GM12878 (cell line): ENCODE data around the gene FADS1. TPM values are rescaled to one million over a fixed set of nuclear protein-coding genes. Genes with fewer than 3 reads are reported as not detected.

Source experiments
- ATAC-seq: fragments of 200-7000 bp; cut with Tn5 transposase; 3 replicates; pipeline ENCODE4 v1.9.1; 2020; ENCODE audit warnings: mild to moderate bottlenecking, moderate library complexity
- BruUV-seq: library from RNA; stranded (reverse); fragments of 400-500 nt; replicated peaks from 2 replicates; lab custom pipeline; 2021; lab: Mats Ljungman, UMichigan
- CTCF ChIA-PET: fragments of 300-600 bp; sonication (Branson Sonifier 250); formaldehyde crosslinking; extraction: SDS; loops from one replicate; lab custom pipeline; 2021; ENCODE audit warnings: inconsistent platforms; lab: Yijun Ruan, JAX
- POLR2A ChIA-PET: fragments of 350-600 bp; formaldehyde crosslinking; extraction: SDS; loops from one replicate; lab custom pipeline; 2021; ENCODE audit warnings: inconsistent platforms; lab: Charles Lee
- RAD21 ChIA-PET: fragments of 300-600 bp; sonication (Branson Sonifier 250); formaldehyde crosslinking; loops from one replicate; lab custom pipeline; 2023; ENCODE audit warnings: antibody characterized with exemption; ENCODE audit not compliant: unreplicated experiment; lab: Charles Lee
- SMC1A ChIA-PET: fragments of 300-600 bp; sonication (Branson Sonifier 250); formaldehyde crosslinking; loops from one replicate; lab custom pipeline; 2023; ENCODE audit not compliant: unreplicated experiment, uncharacterized antibody; lab: Charles Lee
- DNase-seq: peaks from one replicate; pipeline ENCODE4 v3.0.0-alpha.2; 2011; ENCODE audit warnings: low read depth, low spot score
- FAIRE-seq: peaks from 3 replicates; lab custom pipeline; 2011; peaks lifted over from hg19 to GRCh38; lab: Jason Lieb, UNC
- H2AFZ ChIP-seq: 2 replicates; pipeline ENCODE4 v1.6.0; 2011; ENCODE audit warnings: low read depth, low read length, control low read depth; ENCODE audit not compliant: control insufficient read depth
- H3K27ac ChIP-seq: 2 replicates; pipeline ENCODE4 v1.5.1; 2011; ENCODE audit warnings: control low read depth; ENCODE audit not compliant: control insufficient read depth, insufficient read depth
- H3K27me3 ChIP-seq, 2 experiments: replicated peaks in 1 of 2; 2 replicates each; pipeline versions ENCODE4 v1.6.0 to v1.6.1; 2011; ENCODE audit warnings: low read length in 1 of 2; ENCODE audit not compliant: control insufficient read depth in 2 of 2, insufficient read depth in 2 of 2
- H3K36me3 ChIP-seq, 2 experiments: 2 replicates each; pipeline ENCODE4 v1.5.1; 2011; ENCODE audit warnings: low read length in 1 of 2; ENCODE audit not compliant: control insufficient read depth in 2 of 2, insufficient read depth in 2 of 2
- H3K4me1 ChIP-seq: 2 replicates; pipeline ENCODE4 v1.6.1; 2011; ENCODE audit warnings: mild to moderate bottlenecking, low read length, moderate library complexity, mixed read lengths; ENCODE audit not compliant: control insufficient read depth, insufficient read depth
- H3K4me2 ChIP-seq: 2 replicates; pipeline ENCODE4 v1.6.0; 2011; ENCODE audit warnings: control low read depth; ENCODE audit not compliant: control insufficient read depth, insufficient read depth
- H3K4me3 ChIP-seq: fragments of 200-600 bp; sonication (generic); 2 replicates; pipeline ENCODE4 v1.5.1; 2016
- H3K79me2 ChIP-seq: 2 replicates; pipeline ENCODE4 v1.6.0; 2011; ENCODE audit warnings: low read length; ENCODE audit not compliant: control insufficient read depth, insufficient read depth
- H3K9ac ChIP-seq: 2 replicates; pipeline ENCODE4 v1.8.0; 2011; ENCODE audit warnings: low read length, control low read depth, mixed read lengths; ENCODE audit not compliant: control insufficient read depth, insufficient read depth
- H3K9me3 ChIP-seq: replicated peaks from 3 replicates; pipeline ENCODE4 v1.5.1; 2011; ENCODE audit warnings: mild to moderate bottlenecking, low read length; ENCODE audit not compliant: control insufficient read depth, insufficient read depth
- H4K20me1 ChIP-seq: 2 replicates; pipeline ENCODE4 v1.6.0; 2011; ENCODE audit not compliant: control insufficient read depth, insufficient read depth
- ASH2L ChIP-seq: fragments of 300-600, 200-600 bp; sonication (generic); IDR thresholded peaks from 2 replicates; pipeline ENCODE4 v1.6.1; 2017; ENCODE audit warnings: low read depth, mild to moderate bottlenecking, borderline replicate concordance
- BACH1 ChIP-seq: fragments of 450-650 bp; IDR thresholded peaks from 2 replicates; pipeline ENCODE4 v1.6.1; 2017; ENCODE audit warnings: mild to moderate bottlenecking, borderline replicate concordance
- IKZF1 ChIP-seq: fragments of 450-650 bp; conservative IDR thresholded peaks from 2 replicates; pipeline ENCODE4 v1.6.1; 2017; ENCODE audit warnings: antibody characterized with exemption, mild to moderate bottlenecking
- IKZF2 ChIP-seq, 2 experiments: fragments of 450-650 bp; IDR thresholded peaks; 2 replicates each; pipeline ENCODE4 v1.6.1; 2017; ENCODE audit warnings: mild to moderate bottlenecking in 2 of 2, moderate library complexity in 2 of 2
- KAT2A ChIP-seq: conservative IDR thresholded peaks from 2 replicates; pipeline ENCODE4 v1.6.1; 2011; ENCODE audit warnings: low read depth, low read length; ENCODE audit not compliant: control insufficient read depth
- MYB ChIP-seq: fragments of 150-350 bp; IDR thresholded peaks from 2 replicates; pipeline ENCODE4 v1.6.1; 2014; ENCODE audit warnings: mild to moderate bottlenecking, low read depth, low read length, borderline replicate concordance
- NFIC ChIP-seq: IDR thresholded peaks from 2 replicates; pipeline ENCODE4 v1.6.1; 2012; ENCODE audit warnings: low read depth, mild to moderate bottlenecking, inconsistent platforms, low read length, moderate library complexity
- NR2F1 ChIP-seq: fragments of 450-650 bp; conservative IDR thresholded peaks from 2 replicates; pipeline ENCODE4 v1.6.1; 2017; ENCODE audit warnings: mild to moderate bottlenecking
- PAX8 ChIP-seq: fragments of 450-650 bp; IDR thresholded peaks from 2 replicates; pipeline ENCODE4 v1.6.1; 2017; ENCODE audit warnings: mild to moderate bottlenecking, moderate library complexity
- PBX3 ChIP-seq: IDR thresholded peaks from 2 replicates; pipeline ENCODE4 v1.6.1; 2011; ENCODE audit warnings: mild to moderate bottlenecking, low read depth, low read length, moderate library complexity; ENCODE audit not compliant: insufficient replicate concordance
- POLR2A ChIP-seq: IDR thresholded peaks from 2 replicates; pipeline ENCODE4 v1.6.1; 2011; ENCODE audit warnings: low read depth, mild to moderate bottlenecking, low read length
- POU2F2 ChIP-seq: IDR thresholded peaks from 3 replicates; pipeline ENCODE4 v1.6.1; 2011; ENCODE audit warnings: low read depth, mild to moderate bottlenecking, low read length, borderline replicate concordance
- SPI1 ChIP-seq: IDR thresholded peaks from 2 replicates; pipeline ENCODE4 v1.6.1; 2011; ENCODE audit warnings: low read depth, mild to moderate bottlenecking, low read length, moderate library complexity, borderline replicate concordance; ENCODE audit not compliant: insufficient read depth
- TAF1 ChIP-seq: IDR thresholded peaks from 2 replicates; pipeline ENCODE4 v1.6.1; 2011; ENCODE audit warnings: mild to moderate bottlenecking, low read depth, low read length, borderline replicate concordance
- ZNF24 ChIP-seq: fragments of 450-650 bp; IDR thresholded peaks from 2 replicates; pipeline ENCODE4 v1.6.1; 2017; ENCODE audit warnings: antibody characterized with exemption, mild to moderate bottlenecking
- ZNF622 ChIP-seq: fragments of 450-650 bp; IDR thresholded peaks from 2 replicates; pipeline ENCODE4 v1.6.1; 2017; ENCODE audit warnings: mild to moderate bottlenecking, inconsistent platforms
- WGBS: methylation state at CpG from one replicate; pipeline ENCODE4 v1.1.6; 2016; ENCODE audit warnings: low lambda C conversion rate; ENCODE audit not compliant: insufficient replicate concordance, insufficient coverage; ENCODE audit errors: missing lambda C conversion rate; 5-methylcytosine and 5-hydroxymethylcytosine counted together
- in situ Hi-C: fragments of 300-500 bp; cut with MboI; formaldehyde crosslinking; loops from 9 replicates; pipeline ENCODE4 v1.14.3; 2018; ENCODE audit warnings: mixed read lengths
- intact Hi-C: fragments of 100-400 bp; cut with micrococcal nuclease; formaldehyde crosslinking; loops from one replicate; pipeline ENCODE4 v1.14.2; 2022; ENCODE audit not compliant: unreplicated experiment
- polyA plus RNA-seq, 11 experiments: library from polyadenylated mRNA; depleted of rRNA in 4 of 11; unstranded in 6 of 11; stranded (reverse) in 5 of 11; fragments of >200 nt; fragmentation: Nextera tagmentation in 4 of 11; fragmentation: Illumina TruSeq in 1 of 11; extraction: Ambion mirVana in 4 of 11; extraction: Trizol in 1 of 11; gene quantifications; 1 replicate in 1 of 11; 2 replicates in 10 of 11; pipeline versions ENCODE4 v1.2.1 to v1.2.3, GENCODE V29; 2011 to 2016; ENCODE audit warnings: inconsistent platforms in 2 of 11, missing spikeins in 2 of 11, low read depth in 1 of 11
- total RNA-seq, 4 experiments: library from RNA; depleted of rRNA in 3 of 4; stranded (reverse); fragments of >200 nt in 3 of 4; fragmentation: Illumina TruSeq in 1 of 4; extraction: Trizol in 1 of 4; gene quantifications; 2 replicates each; pipeline versions ENCODE4 v1.2.1 to v1.2.3, GENCODE V29; 2013 to 2021

FADS1 gene
- total and polyA plus RNA-seq, 10 of the 15 experiments (the other 5 are each of a cell fraction or from before 2014, with no cell fraction given): 8.8 to 73.9 (median 39.0) TPM

DNA sequence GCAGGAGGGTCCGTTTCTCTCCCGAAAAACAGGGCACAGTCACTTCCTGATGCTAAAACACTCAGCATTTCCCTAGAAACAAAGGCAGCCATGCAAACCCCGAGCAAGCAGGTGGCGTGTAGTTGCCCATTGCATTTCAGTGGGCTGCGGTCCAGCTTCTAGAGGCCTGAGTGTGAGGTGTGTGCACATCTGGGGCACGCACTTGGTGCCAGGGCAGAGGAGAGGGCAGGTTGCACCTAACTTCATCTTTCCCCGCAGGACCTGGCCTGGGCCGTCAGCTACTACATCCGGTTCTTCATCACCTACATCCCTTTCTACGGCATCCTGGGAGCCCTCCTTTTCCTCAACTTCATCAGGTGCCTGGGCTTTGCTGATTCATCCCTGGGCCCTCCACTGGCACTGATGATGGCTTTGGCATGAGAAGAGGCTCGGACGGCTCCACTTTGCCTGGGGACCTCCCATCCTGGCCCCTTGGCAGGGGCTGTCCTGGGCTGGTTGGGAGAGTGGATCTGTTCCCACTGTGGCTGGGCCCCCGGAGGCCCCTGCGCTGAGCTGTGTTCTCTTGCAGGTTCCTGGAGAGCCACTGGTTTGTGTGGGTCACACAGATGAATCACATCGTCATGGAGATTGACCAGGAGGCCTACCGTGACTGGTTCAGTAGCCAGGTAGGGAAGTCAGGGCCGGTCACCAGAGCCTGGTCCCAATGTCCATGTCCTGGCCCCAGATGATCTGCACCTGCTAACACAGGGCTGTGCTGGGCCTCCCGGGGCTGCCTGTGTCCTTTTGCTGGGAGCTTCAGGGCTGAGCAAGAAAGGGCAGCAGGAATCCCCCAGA, 46.1 kb upstream of the FADS1 start:
- RAD21 ChIA-PET: no interaction called here
- SMC1A ChIA-PET: interaction anchor here (0.7 to 0.8 kb wide), 2 partner anchors 27 to 219 kb away, joined by 3 read pairs; no protein-coding TSS in a partner anchor
- BruUV-seq: no TSS peak
- no peak overlapping the region for H3K4me2 ChIP-seq
- H4K20me1 ChIP-seq: no peaks in the 10 kb centered on the region
- no peaks in the 10 kb centered on the region for H3K79me2 ChIP-seq
- ATAC-seq (no peak), FAIRE-seq (no peak), DNase-seq (no peak)
- no peaks in the 10 kb centered on the region for H3K9me3 ChIP-seq
- H3K27me3 ChIP-seq: no peaks in the 10 kb centered on the region
- TF ChIP-seq ZNF622 (no peak), POLR2A (peak; percentile 16; the same call in 1 of the 2 replicates)
- no peak overlapping the region for H3K9ac ChIP-seq
- no peak overlapping the region for H3K27ac ChIP-seq
- CTCF ChIA-PET: no interaction called here
- no peaks in the 10 kb centered on the region for H3K4me1 ChIP-seq
- in situ Hi-C loops: no loop called here
- H3K36me3 ChIP-seq: peaks cover 19 to 21% of the 10 kb centered on the region in 2 experiments
- 78% methylated on average over 18 of the region's 18 CpGs for WGBS
- H3K4me3 ChIP-seq: no peak overlapping the region
- H2AFZ ChIP-seq: no peak overlapping the region
- POLR2A ChIA-PET: no interaction called here
- intact Hi-C loops: no loop called here

DNA sequence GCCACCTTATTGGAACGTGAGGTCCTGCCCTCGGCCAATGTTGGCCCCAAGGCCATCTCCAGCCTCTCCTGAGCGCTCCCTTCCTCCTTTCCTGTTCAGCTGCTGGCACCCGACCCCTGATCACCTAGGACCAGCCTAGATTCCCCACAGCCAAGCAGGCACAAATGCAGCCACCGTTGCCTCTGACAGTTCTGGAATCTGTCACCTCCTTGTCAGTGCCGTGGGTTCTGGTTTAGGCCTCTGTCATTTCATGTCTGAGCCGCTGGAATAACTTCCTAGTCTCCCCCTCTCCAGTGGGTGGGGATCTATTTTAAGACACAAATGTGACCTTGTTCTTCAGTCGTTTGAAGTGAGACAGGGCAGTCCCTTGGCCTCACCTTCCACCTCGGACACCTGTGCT, 44.8 kb upstream of the FADS1 start:
- RAD21 ChIA-PET: no interaction called here
- intact Hi-C loops (no loop called here), in situ Hi-C loops (no loop called here)
- TF ChIP-seq TAF1 (no peak), ASH2L (no peak), IKZF1 (no peak), SPI1 (no peak), POU2F2 (no peak), ZNF24 (no peak), PAX8 (no peak), MYB (no peak), NFIC (no peak), PBX3 (no peak), IKZF2 (IDR thresholded peaks at IDR 0.05) (no peak), BACH1 (no peak), NR2F1 (no peak), KAT2A (no peak)
- DNase-seq (no peak), ATAC-seq (no peak), FAIRE-seq (no peak)
- H3K79me2 ChIP-seq: no peaks in the 10 kb centered on the region
- no peak overlapping the region for H3K4me3 ChIP-seq
- H4K20me1 ChIP-seq: no peaks in the 10 kb centered on the region
- H3K4me2 ChIP-seq: no peak overlapping the region
- no peaks in the 10 kb centered on the region for H3K9me3 ChIP-seq
- H3K4me1 ChIP-seq: no peaks in the 10 kb centered on the region
- SMC1A ChIA-PET: no interaction called here
- no peak overlapping the region for H3K9ac ChIP-seq
- WGBS: 43% methylated on average over 8 of the region's 9 CpGs
- CTCF ChIA-PET: interaction anchor here (0.6 kb wide), 1 partner anchor 948 kb away, joined by 4 read pairs; no protein-coding TSS in a partner anchor
- no peak overlapping the region for H2AFZ ChIP-seq
- no TSS peak for BruUV-seq
- H3K27me3 ChIP-seq: no peaks in the 10 kb centered on the region
- no peak overlapping the region for H3K27ac ChIP-seq
- POLR2A ChIA-PET: no interaction called here
- H3K36me3 ChIP-seq: peaks cover 27 to 29% of the 10 kb centered on the region in 2 experiments
